ENCODE measurements around the gene ADH7. TPM values are rescaled to one million over a fixed set of nuclear protein-coding genes. Genes with fewer than 3 reads are reported as not detected.

Gene ADH7
- total RNA-seq (2012; rRNA removed) (not detected in 2 replicates), polyA plus RNA-seq (2012; rRNA removed) (not detected in 2 replicates), Bru-seq, nascent RNA (not detected), BruChase-seq, experiment 1, labeled RNA remaining after a 6-hour chase (not detected), BruChase-seq, experiment 2, labeled RNA remaining after a 2-hour chase (not detected)
- polyA plus RNA-seq (2012; cell fraction: cytosol; rRNA removed) = not detected in 2 replicates
- not detected in 2 replicates for polyA plus RNA-seq (2012; cell fraction: nucleus; rRNA removed; ENCODE audit: low replicate concordance)
- long read RNA-seq = 0 reads

- H3K4ac ChIP-seq (ENCODE audit: low read depth, low read length) = no peak within 1 kb of the TSS
- no peak within 1 kb of the TSS for H3K56ac ChIP-seq (ENCODE audit: extremely low read depth, insufficient read depth, low read length)
- CTCF ChIA-PET = no interaction called here
- no CpG with 5 or more reads among the region's 1 CpG for WGBS, 2 experiments (ENCODE audit: extremely low coverage in 2 of 2, insufficient read length in 1 of 2)
- no peak within 1 kb of the TSS for H4K5ac ChIP-seq (ENCODE audit: low read depth, low read length)
- H3K9ac ChIP-seq (ENCODE audit: low read depth, low read length) = no peak within 1 kb of the TSS
- no peak within 1 kb of the TSS for H2BK20ac ChIP-seq (ENCODE audit: low read depth, low read length)
- no peak within 1 kb of the TSS for H3K14ac ChIP-seq (replicated peaks; ENCODE audit: low read depth, low read length)
- no peak within 1 kb of the TSS for H4K91ac ChIP-seq (ENCODE audit: insufficient read depth, low read depth, low read length)
- H3K4me2 ChIP-seq (ENCODE audit: low read depth, low read length) = no peak within 1 kb of the TSS
- no peak within 1 kb of the TSS for H2AK9ac ChIP-seq (replicated peaks; ENCODE audit: low read depth, low read length, poor library complexity)
- no peaks in the 10 kb centered on the region for H3K9me1 ChIP-seq (ENCODE audit: insufficient read depth, low read length)
- peaks cover 2% of the 10 kb centered on the region for H3K27me3 ChIP-seq (ENCODE audit: control insufficient read depth, insufficient read depth, low read length)
- H3K36me3 ChIP-seq (ENCODE audit: control insufficient read depth, insufficient read depth, low read length) = no peaks in the 10 kb centered on the region
- no TSS peak for BruUV-seq (replicated peaks)
- in situ Hi-C loops (cut with MboI; ENCODE audit: low sequenced_read_pairs) = no loop called here
- H3K4me3 ChIP-seq (ENCODE audit: insufficient read depth, low read depth, low read length) = no peak within 1 kb of the TSS
- H3K27ac ChIP-seq (ENCODE audit: insufficient read depth, low read length) = no peak within 1 kb of the TSS
- H2BK120ac ChIP-seq (ENCODE audit: low read depth, low read length) = no peak within 1 kb of the TSS
- no peak within 1 kb of the TSS for H3K18ac ChIP-seq (ENCODE audit: low read depth, low read length)
- H3K23ac ChIP-seq (ENCODE audit: low read depth, low read length) = no peak within 1 kb of the TSS
- H2BK15ac ChIP-seq (ENCODE audit: low read depth, low read length) = no peak within 1 kb of the TSS
- no peak within 1 kb of the TSS for H2AK5ac ChIP-seq (ENCODE audit: low read depth, low read length)
- intact Hi-C loops (cut with micrococcal nuclease) = no loop called here
- no peak for ATAC-seq (ENCODE audit: low read depth)
- POLR2A ChIA-PET (ENCODE audit: unreplicated experiment) = no interaction called here
- H3K9me3 ChIP-seq (ENCODE audit: control insufficient read depth, insufficient read depth, low read length) = no peaks in the 10 kb centered on the region
- no peak within 1 kb of the TSS for H4K8ac ChIP-seq (ENCODE audit: low read depth in 2 of 2, low read length in 2 of 2)
- H3K79me1 ChIP-seq (ENCODE audit: low read depth in 1 of 2, low read length in 2 of 2) = no peaks in the 10 kb centered on the region
- DNase-seq = no peak
- H4K20me1 ChIP-seq (ENCODE audit: insufficient read depth, low read length) = no peaks in the 10 kb centered on the region
- H3K4me1 ChIP-seq (ENCODE audit: control insufficient read depth, insufficient read depth, low read length) = no peaks in the 10 kb centered on the region
- dilution Hi-C loops (cut with HindIII; ENCODE audit: low sequenced_read_pairs, unreplicated experiment) = no loop called here
- no peak within 1 kb of the TSS for H2BK5ac ChIP-seq (ENCODE audit: low read depth, low read length, poor library complexity, severe bottlenecking)
- H2AFZ ChIP-seq (replicated peaks; ENCODE audit: low read length, poor library complexity) = no peak within 1 kb of the TSS
- no peak for TF ChIP-seq RAD21 (IDR thresholded peaks at IDR 0.05; ENCODE audit: low read length)
- no peak for TF ChIP-seq USF2 (IDR thresholded peaks at IDR 0.05; ENCODE audit: low read depth, low read length)
- TF ChIP-seq FOS (IDR thresholded peaks at IDR 0.05; ENCODE audit: low read depth, low read length) = no peak
- no peak for TF ChIP-seq CEBPB (IDR thresholded peaks at IDR 0.05; ENCODE audit: low read depth, low read length)
- no peak for TF ChIP-seq BHLHE40 (IDR thresholded peaks at IDR 0.05; ENCODE audit: low read depth, low read length)
- no peak for TF ChIP-seq MAZ (IDR thresholded peaks at IDR 0.05; ENCODE audit: borderline replicate concordance, low read depth, low read length)
- no peak for TF ChIP-seq MAFK (IDR thresholded peaks at IDR 0.05; ENCODE audit: low read depth, low read length)
- no peak for TF ChIP-seq ELK1 (IDR thresholded peaks at IDR 0.05; ENCODE audit: borderline replicate concordance, low read depth, low read length)
- no peak for TF ChIP-seq POLR2A (IDR thresholded peaks at IDR 0.05; ENCODE audit: low read depth, low read length)
- no peak for TF ChIP-seq NFE2L2 (IDR thresholded peaks at IDR 0.05; ENCODE audit: low read depth, low read length)
- TF ChIP-seq CTCF (conservative IDR thresholded peaks at IDR 0.05; ENCODE audit: low read depth, low read length) = no peak
- TF ChIP-seq MXI1 (IDR thresholded peaks at IDR 0.05; ENCODE audit: borderline replicate concordance, low read depth, low read length) = no peak
- TF ChIP-seq SMC3 (IDR thresholded peaks at IDR 0.05; ENCODE audit: low read depth, low read length) = no peak
- no peak for TF ChIP-seq RCOR1 (IDR thresholded peaks at IDR 0.05; ENCODE audit: insufficient replicate concordance, low read length)
- TF ChIP-seq RFX5 (IDR thresholded peaks at IDR 0.05; ENCODE audit: low read depth, low read length) = no peak
- no peak for TF ChIP-seq CHD1 (IDR thresholded peaks at IDR 0.05; ENCODE audit: low read depth, low read length)
These were observed at the start of gene ADH7 for GRCh38 chr4:99435154-99435553. TSS of gene ADH7 (minus strand) at chr4:99435342. CDS start at chr4:99435233, 109 bp downstream.
